Daoy (cell line): Measurements from ENCODE around the gene SOX10. TPM values are rescaled to one million over a fixed set of nuclear protein-coding genes. Genes with fewer than 3 reads are reported as not detected.
A peak's percentile ranks its signal among the peaks of the same experiment; 100 is the strongest.
"Not testable (repeated sequence)": the region's sequence is repeated elsewhere in the genome, so short reads cannot be mapped to it uniquely, and the experiment has no call there.

Experiments used
- DNase-seq: peaks from one replicate; pipeline ENCODE4 v3.0.0-alpha.2; 2015; ENCODE audit warnings: low read depth
- total RNA-seq: library from RNA; depleted of rRNA; stranded (reverse); fragments of >200 nt; shearing (Covaris generic); gene quantifications from 2 replicates; pipeline ENCODE4 v1.2.3, GENCODE V29; 2014

SOX10 gene
- total RNA-seq, 1 experiment from 2014 or later = not detected

DNA sequence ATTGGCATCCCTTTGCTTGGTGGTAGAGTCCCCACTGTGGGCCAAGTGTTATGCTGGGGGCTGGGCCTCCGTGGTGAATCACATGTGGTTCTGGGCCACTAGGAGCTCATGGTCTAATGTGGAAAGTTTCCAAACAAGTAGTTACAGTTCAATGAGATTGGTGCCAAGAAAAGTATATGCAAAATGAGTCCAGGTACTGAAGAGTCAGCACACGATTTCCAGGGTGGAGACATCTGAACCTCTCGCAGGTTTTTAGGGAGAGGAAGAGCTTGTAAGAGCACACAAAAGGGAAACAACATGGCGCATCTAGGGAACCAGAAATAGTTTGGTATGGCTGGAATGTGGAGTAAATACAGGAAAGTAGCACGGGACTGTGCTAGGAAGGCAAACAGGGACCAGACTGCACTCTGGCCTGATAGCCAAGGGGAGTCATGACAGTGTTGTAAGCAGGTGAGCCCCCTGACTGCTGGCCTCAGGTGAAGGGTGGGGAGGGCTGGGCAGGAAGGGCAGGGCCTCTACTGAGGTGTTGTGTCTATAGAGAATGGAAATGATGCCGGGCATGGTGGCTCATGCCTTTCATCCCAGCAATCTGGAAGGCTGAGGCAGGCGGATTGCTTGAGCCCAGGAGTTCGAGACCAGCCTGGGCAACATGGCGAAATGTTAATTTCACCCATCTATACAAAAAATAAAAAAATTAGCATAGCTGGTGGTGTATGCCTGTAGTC, 18.3 kb downstream of the SOX10 start:
- DNase-seq = no peak

- DNase-seq = no peak
These were observed 23.3 kb downstream of the SOX10 start for GRCh38 chr22:37961062-37961461.

DNA sequence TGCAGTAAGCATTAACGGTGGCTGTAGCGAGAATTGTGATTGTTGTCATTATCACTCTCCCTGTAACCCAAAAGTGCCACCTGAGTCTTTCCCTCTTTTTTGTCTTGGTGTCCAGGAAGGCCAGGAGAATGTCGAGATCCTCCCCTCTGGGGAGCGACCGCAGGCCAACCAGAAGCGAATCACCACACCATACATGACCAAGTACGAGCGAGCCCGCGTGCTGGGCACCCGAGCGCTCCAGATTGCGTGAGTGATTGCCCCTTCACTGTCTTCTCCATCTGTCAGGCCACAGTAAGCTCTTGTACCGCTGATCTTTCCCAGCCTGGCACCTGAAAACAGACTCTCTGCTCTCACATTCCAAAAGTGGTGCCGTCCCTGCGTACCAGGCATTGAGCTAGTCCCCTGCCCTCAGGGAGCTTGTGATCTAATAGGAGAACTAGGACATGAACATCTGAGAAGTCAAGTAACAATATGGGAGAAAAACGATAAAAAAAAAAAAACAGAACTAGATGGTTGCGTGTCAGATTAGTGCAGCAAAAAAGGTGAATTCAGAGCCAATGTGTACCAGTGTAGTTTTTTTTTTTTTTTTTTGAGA, 25.0 kb downstream of the SOX10 start:
- DNase-seq = no peak

- no peak for DNase-seq
These were observed 27.1 kb downstream of the SOX10 start for GRCh38 chr22:37957232-37957631.

GRCh38 chr22:37955825-37956397, 28.4 kb downstream of the SOX10 start:
- not testable (repeated sequence) for DNase-seq

GRCh38 chr22:37954686-37955085, 29.7 kb downstream of the SOX10 start:
- no peak for DNase-seq

- DNase-seq = peak; percentile 96
These were observed 30.7 kb downstream of the SOX10 start, which contains the start of the genes C22orf23 and POLR2F for GRCh38 chr22:37953437-37954179. Gene C22orf23, minus strand, starts transcription at chr22:37953601. Its CDS starts 452 bp downstream, at chr22:37953149. Gene POLR2F, plus strand, starts transcription at chr22:37953699. Its CDS starts 89 bp downstream, at chr22:37953788.

DNA sequence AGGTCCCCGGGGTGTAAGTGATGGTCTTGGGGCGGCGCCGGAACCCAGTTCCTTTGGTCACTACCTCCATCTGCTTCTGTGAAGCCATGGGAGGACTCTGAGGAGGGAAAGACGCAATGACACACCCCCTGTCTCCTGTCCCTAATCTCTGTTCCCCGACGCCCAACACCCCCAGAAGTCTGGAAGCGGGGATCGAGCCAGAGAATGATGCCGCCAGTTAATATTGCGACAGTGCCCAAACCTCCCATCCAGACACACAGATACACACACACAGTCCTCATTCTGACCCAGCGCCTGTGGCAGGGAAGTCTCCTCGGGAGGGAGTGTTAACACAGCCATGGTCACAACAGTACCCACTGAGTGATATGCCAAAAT, 31.3 kb downstream of the SOX10 start:
- DNase-seq = no peak

GRCh38 chr22:37952629-37953028, 31.7 kb downstream of the SOX10 start:
- not testable (repeated sequence) for DNase-seq

- peak; percentile 31 for DNase-seq
These were observed 33.0 kb downstream of the SOX10 start for GRCh38 chr22:37951305-37951704.

- DNase-seq = not testable (repeated sequence)
These were observed 37.1 kb downstream of the SOX10 start for GRCh38 chr22:37947142-37947795.

- DNase-seq = not testable (repeated sequence)
These were observed 39.9 kb downstream of the SOX10 start for GRCh38 chr22:37944423-37944822.

DNA sequence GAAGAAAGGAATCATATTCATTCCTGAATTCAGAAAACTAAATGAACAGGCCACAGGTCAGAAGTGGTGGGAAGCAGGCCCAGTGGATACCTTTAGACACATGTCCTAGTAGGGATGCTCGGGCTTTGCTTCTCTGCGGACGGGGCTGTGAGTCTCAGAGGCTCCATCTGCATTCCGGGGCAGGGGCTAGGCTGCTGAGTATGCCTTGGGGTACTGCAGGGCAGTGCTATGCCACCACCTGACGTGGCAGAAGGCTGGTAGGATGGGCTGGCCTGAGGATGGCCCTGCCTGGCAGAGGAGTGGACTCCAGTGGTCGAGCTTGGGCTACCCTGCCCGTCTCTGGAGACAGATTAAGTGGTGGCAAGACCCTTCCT, 40.5 kb downstream of the SOX10 start:
- no peak for DNase-seq

DNA sequence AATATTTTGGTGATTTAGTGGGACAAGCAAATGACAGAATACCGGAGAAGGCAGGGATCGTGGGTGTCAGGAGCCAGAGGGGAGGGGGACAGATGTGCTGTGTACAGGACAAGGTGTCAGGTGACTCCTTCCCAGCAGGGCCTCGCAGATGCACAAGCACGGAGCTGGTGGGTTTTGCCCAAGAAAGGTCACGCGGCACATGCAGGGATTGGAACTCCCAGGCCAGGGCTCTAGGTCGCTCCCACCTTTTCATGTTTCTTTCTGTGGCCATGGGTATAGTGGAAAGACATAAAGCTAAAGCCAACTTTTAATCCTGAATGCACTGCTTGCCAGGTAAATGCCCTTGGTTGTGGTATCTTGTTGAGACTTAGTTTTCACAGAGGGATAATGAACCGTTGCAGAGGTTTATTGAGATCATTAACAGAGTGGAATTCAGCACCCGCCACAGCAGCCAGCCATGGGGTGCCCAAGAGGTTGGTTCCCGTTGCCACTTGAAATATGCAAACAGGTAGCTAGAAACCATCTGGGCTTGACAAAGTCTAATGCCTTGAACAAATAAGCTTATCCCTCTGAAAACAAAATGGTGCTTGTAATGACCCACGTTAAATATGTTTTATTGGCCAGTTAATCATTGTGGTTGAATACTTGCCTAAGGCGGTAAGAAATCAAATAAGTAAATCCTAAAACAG, 41.1 kb downstream of the SOX10 start:
- no peak for DNase-seq

DNA sequence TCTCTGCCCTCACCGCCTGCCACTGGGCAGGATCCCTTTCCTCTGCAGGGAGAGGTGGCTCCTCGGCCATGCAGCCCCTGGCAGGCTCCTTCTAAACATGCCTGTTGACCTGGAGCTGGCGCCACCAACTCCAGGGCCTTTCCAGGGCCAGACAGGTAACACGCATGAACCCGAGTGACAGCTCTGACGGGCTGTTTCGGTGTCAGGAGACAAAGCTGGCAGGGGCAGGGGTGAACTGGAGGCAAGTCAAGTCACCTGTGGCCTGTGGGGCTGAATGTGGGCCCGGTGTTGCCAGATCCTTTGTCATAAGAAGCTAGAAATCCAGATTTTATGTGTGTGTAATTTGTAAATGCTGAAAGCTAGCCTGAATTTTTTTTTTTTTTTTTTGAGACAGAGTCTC, 42.2 kb downstream of the SOX10 start:
- no peak for DNase-seq

- DNase-seq = no peak
These were observed 43.5 kb downstream of the SOX10 start for GRCh38 chr22:37940698-37941376.

DNA sequence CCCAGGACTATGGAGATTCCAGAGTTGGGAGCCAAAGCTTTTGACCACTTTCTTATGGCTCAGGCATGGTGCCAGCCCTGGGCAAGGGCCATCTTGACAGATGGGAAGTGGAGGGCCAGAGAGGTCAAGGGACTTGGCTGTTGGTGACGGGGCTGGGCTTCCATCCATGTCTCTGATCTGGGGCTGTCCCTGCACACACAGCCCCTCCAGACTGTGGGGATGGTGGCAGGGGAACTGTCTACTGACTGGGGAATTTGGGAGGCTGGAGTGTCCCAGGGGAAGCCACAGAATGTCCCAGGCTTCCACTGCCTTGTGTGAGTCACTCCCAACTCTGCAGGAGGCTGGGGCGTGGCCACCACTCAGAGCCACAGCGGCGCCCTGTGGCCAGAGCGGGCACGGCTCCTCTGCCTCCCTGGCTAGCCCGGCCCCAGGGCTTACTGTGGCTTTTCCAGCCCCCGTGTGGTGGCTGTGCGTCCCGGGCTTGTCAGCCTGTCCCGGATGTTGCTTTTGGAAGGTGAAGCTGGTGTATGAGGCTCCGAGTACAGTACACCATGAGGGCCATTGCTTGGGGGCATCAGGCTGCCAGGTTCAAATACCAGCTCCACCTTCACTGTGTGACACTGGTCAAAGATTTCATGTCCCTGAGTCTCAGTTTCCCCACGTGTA, 50.5 kb downstream of the SOX10 start:
- DNase-seq = peak; percentile 97

DNA sequence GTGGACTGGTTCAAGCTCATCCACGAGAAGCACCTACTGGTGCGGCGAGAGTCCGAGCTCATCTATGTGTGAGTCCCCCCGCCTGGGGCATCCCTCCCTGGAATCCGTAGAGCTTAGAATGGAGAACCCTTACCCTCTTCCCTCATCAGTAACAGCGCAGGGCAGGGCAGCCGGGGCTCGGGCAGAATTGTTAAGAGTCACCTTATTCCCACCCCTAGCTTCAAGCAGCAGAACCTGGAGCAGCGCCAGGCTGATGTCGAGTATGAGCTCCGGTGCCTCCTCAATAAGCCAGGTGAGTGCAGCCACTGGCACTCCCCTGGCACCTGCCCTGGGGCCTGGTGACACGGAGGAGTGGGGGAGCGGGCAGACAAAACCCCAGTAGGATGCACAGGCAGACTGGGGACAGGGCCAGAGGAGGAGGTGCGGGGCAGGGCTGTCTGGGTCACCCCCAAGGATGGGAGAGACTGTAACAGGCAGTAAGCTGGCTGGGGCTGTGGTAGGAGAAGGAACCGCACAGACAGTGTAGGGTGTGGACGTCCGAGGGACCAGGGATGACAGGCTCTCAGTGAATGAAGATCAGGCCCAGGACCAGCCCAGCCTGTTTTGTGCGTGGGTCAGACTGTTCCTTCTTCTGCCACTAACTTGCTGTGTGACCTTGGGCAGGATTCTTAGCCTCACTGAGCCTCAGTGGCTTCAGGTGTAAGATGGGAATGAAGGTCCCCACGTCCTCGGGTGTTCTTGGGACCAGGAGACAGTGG, 51.4 kb downstream of the SOX10 start:
- DNase-seq = no peak

- DNase-seq = no peak
These were observed 52.0 kb downstream of the SOX10 start for GRCh38 chr22:37932401-37932800.
